Osteoblast (primary cell): Measurements from ENCODE around the gene JARID2. TPM values are rescaled to one million over a fixed set of nuclear protein-coding genes. Genes with fewer than 3 reads are reported as not detected.

ENCODE experiments used
- DNase-seq: peaks from one replicate; pipeline ENCODE4 v3.0.0; 2011; ENCODE audit warnings: low spot score, mixed read lengths; ENCODE audit not compliant: insufficient read length; ENCODE audit errors: missing footprints
- H2AFZ ChIP-seq: 2 replicates; pipeline ENCODE4 v1.6.0; 2011; ENCODE audit warnings: mild to moderate bottlenecking, low read length
- H3K27ac ChIP-seq: 2 replicates; pipeline ENCODE4 v1.5.1; 2011; ENCODE audit warnings: mild to moderate bottlenecking, low read depth, low read length, moderate library complexity
- H3K27me3 ChIP-seq: 2 replicates; pipeline ENCODE4 v1.6.0; 2012; ENCODE audit warnings: mild to moderate bottlenecking, control low read depth, inconsistent platforms, low read length, moderate library complexity; ENCODE audit not compliant: insufficient read depth
- H3K36me3 ChIP-seq: 2 replicates; pipeline ENCODE4 v1.5.1; 2011; ENCODE audit warnings: mild to moderate bottlenecking, low read length, control low read depth, moderate library complexity; ENCODE audit not compliant: insufficient read depth
- H3K4me1 ChIP-seq: 2 replicates; pipeline ENCODE4 v1.5.1; 2011; ENCODE audit warnings: mild to moderate bottlenecking, low read length, control low read depth, moderate library complexity; ENCODE audit not compliant: insufficient read depth
- H3K4me2 ChIP-seq: 2 replicates; pipeline ENCODE4 v1.6.0; 2011; ENCODE audit warnings: mild to moderate bottlenecking, low read length; ENCODE audit not compliant: insufficient read depth
- H3K4me3 ChIP-seq: fragments of 200-600 bp; sonication (generic); 3 replicates; pipeline ENCODE4 v1.5.1; 2012; ENCODE audit warnings: mild to moderate bottlenecking, low read length, inconsistent platforms; ENCODE audit not compliant: insufficient read depth
- H3K79me2 ChIP-seq: 2 replicates; pipeline ENCODE4 v1.6.0; 2012; ENCODE audit warnings: mild to moderate bottlenecking, low read length, control low read depth, inconsistent platforms; ENCODE audit not compliant: insufficient read depth
- H3K9me3 ChIP-seq: 2 replicates; pipeline ENCODE4 v1.5.1; 2011; ENCODE audit warnings: low read depth, low read length, control low read depth
- H4K20me1 ChIP-seq: 2 replicates; pipeline ENCODE4 v1.6.0; 2012; ENCODE audit warnings: mild to moderate bottlenecking, low read length, control low read depth; ENCODE audit not compliant: insufficient read depth
- CTCF ChIP-seq: IDR thresholded peaks from 2 replicates; pipeline ENCODE4 v1.5.1; 2011; ENCODE audit warnings: mild to moderate bottlenecking, low read depth, low read length, moderate library complexity; ENCODE audit errors: extremely low read depth
- total RNA-seq: library from RNA; depleted of rRNA; stranded (reverse); fragments of >200 nt; gene quantifications from 2 replicates; pipeline ENCODE4 v1.2.3, GENCODE V29; 2012

The JARID2 gene
- total RNA-seq, 1 donor, result 10.5 TPM

GRCh38 chr6:15244620-15245360, 1.1 kb upstream of the JARID2 start:
- TF ChIP-seq CTCF, result no peak
- peak; percentile 92 for DNase-seq
- H3K4me3 ChIP-seq, result peak overlapping the region; percentile 98
- no peaks in the 10 kb centered on the region for H3K36me3 ChIP-seq
- peaks cover 10% of the 10 kb centered on the region for H3K4me1 ChIP-seq
- H3K27ac ChIP-seq, result peak overlapping the region; percentile 90
- H3K4me2 ChIP-seq, result peak overlapping the region; percentile 84
- peak overlapping the region; percentile 79 for H2AFZ ChIP-seq
- H3K79me2 ChIP-seq, result peaks cover 30% of the 10 kb centered on the region
- peaks cover 9% of the 10 kb centered on the region for H4K20me1 ChIP-seq
- H3K27me3 ChIP-seq, result no peaks in the 10 kb centered on the region
- no peaks in the 10 kb centered on the region for H3K9me3 ChIP-seq

- Histone ChIP-seq H3K4me2 (peak overlapping the region; percentile 84), H3K36me3 (no peaks in the 10 kb centered on the region), H3K27me3 (no peaks in the 10 kb centered on the region), H3K79me2 (peaks cover 45% of the 10 kb centered on the region), H3K9me3 (no peaks in the 10 kb centered on the region), H3K4me1 (peaks cover 12% of the 10 kb centered on the region), H4K20me1 (peaks cover 15% of the 10 kb centered on the region), H2AFZ (peak overlapping the region; percentile 46), H3K27ac (peak overlapping the region; percentile 90), H3K4me3 (peak overlapping the region; percentile 98)
- no peak for TF ChIP-seq CTCF
- DNase-seq, result no peak
These were observed 372 bp downstream of the JARID2 start for GRCh38 chr6:15246217-15246665.

GRCh38 chr6:15246666-15247499, 1.0 kb downstream of the JARID2 start:
- no peaks in the 10 kb centered on the region for H3K36me3 ChIP-seq
- TF ChIP-seq CTCF, result no peak
- H3K4me1 ChIP-seq, result peaks cover 12% of the 10 kb centered on the region
- peak overlapping the region; percentile 90 for H3K27ac ChIP-seq
- H3K27me3 ChIP-seq, result no peaks in the 10 kb centered on the region
- peak overlapping the region; percentile 84 for H3K4me2 ChIP-seq
- peaks cover 17% of the 10 kb centered on the region for H4K20me1 ChIP-seq
- DNase-seq, result peak; percentile 86
- peaks cover 50% of the 10 kb centered on the region for H3K79me2 ChIP-seq
- no peaks in the 10 kb centered on the region for H3K9me3 ChIP-seq
- peak overlapping the region; percentile 46 for H2AFZ ChIP-seq
- peak overlapping the region; percentile 98 for H3K4me3 ChIP-seq
